Measurements from ENCODE around the gene MORC1.

Gene MORC1

GRCh38 chr3:109026821-109027220 is 91.1 kb downstream of the MORC1 start:
- no peak for DNase-seq (ENCODE audit: low read depth, low spot score)

GRCh38 chr3:109025896-109026295 is 92.0 kb downstream of the MORC1 start:
- no peak for DNase-seq (ENCODE audit: low read depth, low spot score)

- no peak for DNase-seq (ENCODE audit: low read depth, low spot score)
These were observed 94.2 kb downstream of the MORC1 start for GRCh38 chr3:109023656-109024254.

- DNase-seq (ENCODE audit: low read depth, low spot score): no peak
These were observed 94.8 kb downstream of the MORC1 start for GRCh38 chr3:109023167-109023566.

GRCh38 chr3:109021556-109021955 is 96.4 kb downstream of the MORC1 start:
- DNase-seq (ENCODE audit: low read depth, low spot score): no peak

- DNase-seq (ENCODE audit: low read depth, low spot score): no peak
These were observed 99.1 kb downstream of the MORC1 start for GRCh38 chr3:109018828-109019227.

GRCh38 chr3:109005443-109005842 is 112.5 kb downstream of the MORC1 start:
- DNase-seq (ENCODE audit: low read depth, low spot score): no peak

GRCh38 chr3:108998436-108998835 is 119.5 kb downstream of the MORC1 start:
- no peak for DNase-seq (ENCODE audit: low read depth, low spot score)

GRCh38 chr3:108985844-108986243 is 132.1 kb downstream of the MORC1 start:
- DNase-seq (ENCODE audit: low read depth, low spot score): no peak

- no peak for DNase-seq (ENCODE audit: low read depth, low spot score)
These were observed 134.9 kb downstream of the MORC1 start for GRCh38 chr3:108983051-108983450.

GRCh38 chr3:108976058-108976457 is 141.9 kb downstream of the MORC1 start:
- no peak for DNase-seq (ENCODE audit: low read depth, low spot score)

- DNase-seq (ENCODE audit: low read depth, low spot score): no peak
These were observed 144.9 kb downstream of the MORC1 start for GRCh38 chr3:108973019-108973418.

GRCh38 chr3:108972482-108972881 is 145.5 kb downstream of the MORC1 start:
- DNase-seq (ENCODE audit: low read depth, low spot score): no peak

GRCh38 chr3:108970561-108970960 is 147.4 kb downstream of the MORC1 start:
- DNase-seq (ENCODE audit: low read depth, low spot score): no peak

- no peak for DNase-seq (ENCODE audit: low read depth, low spot score)
These were observed 151.2 kb downstream of the MORC1 start for GRCh38 chr3:108966773-108967172.

- DNase-seq (ENCODE audit: low read depth, low spot score): no peak
These were observed 158.9 kb downstream of the MORC1 start for GRCh38 chr3:108959017-108959416.

GRCh38 chr3:108953700-108954099 is 164.2 kb downstream of the MORC1 start, which contains the start of gene GUCA1C:
TSS of gene GUCA1C (minus strand) at chr3:108953879. CDS start at chr3:108953762, 117 bp downstream.
- no peak for DNase-seq (ENCODE audit: low read depth, low spot score)

GRCh38 chr3:108953210-108953609 is 164.7 kb downstream of the MORC1 start:
- no peak for DNase-seq (ENCODE audit: low read depth, low spot score)

- DNase-seq (ENCODE audit: low read depth, low spot score): no peak
These were observed 166.0 kb downstream of the MORC1 start for GRCh38 chr3:108951820-108952501.

GRCh38 chr3:108947855-108948254 is 170.1 kb downstream of the MORC1 start:
- DNase-seq (ENCODE audit: low read depth, low spot score): no peak

GRCh38 chr3:108946292-108947285 is 171.3 kb downstream of the MORC1 start:
- DNase-seq (ENCODE audit: low read depth, low spot score): no peak

- DNase-seq (ENCODE audit: low read depth, low spot score): no peak
These were observed 177.2 kb downstream of the MORC1 start for GRCh38 chr3:108940568-108941263.
